IMR-90 (cell line): ENCODE measurements around the gene GLT8D2. TPM values are rescaled to one million over a fixed set of nuclear protein-coding genes. Genes with fewer than 3 reads are reported as not detected.

Experiments
- ATAC-seq: fragments of 200-7000 bp; cut with Tn5 transposase; 2 replicates; pipeline ENCODE4 v1.9.1; 2020; ENCODE audit warnings: low read depth, mild to moderate bottlenecking, moderate library complexity
- BruUV-seq: library from RNA; stranded (reverse); fragments of 400-500 nt; replicated peaks from 2 replicates; lab custom pipeline; 2021; lab: Mats Ljungman, UMichigan
- CTCF ChIA-PET: fragments of 300-600 bp; formaldehyde crosslinking; extraction: SDS; loops from one replicate; lab custom pipeline; 2021; ENCODE audit warnings: antibody characterized with exemption; lab: Yijun Ruan, JAX
- POLR2A ChIA-PET: fragments of 300-600 bp; sonication (Branson Sonifier 250); formaldehyde crosslinking; loops from one replicate; lab custom pipeline; 2022; ENCODE audit warnings: antibody characterized with exemption; ENCODE audit not compliant: unreplicated experiment; lab: Charles Lee
- DNase-seq: peaks from one replicate; pipeline ENCODE4 v3.0.0; 2013
- H2AFZ ChIP-seq: replicated peaks from 2 replicates; pipeline ENCODE3; 2013; ENCODE audit warnings: low read length, mild to moderate bottlenecking; ENCODE audit not compliant: poor library complexity
- H2AK5ac ChIP-seq: 2 replicates; pipeline ENCODE4 v1.6.1; 2013; ENCODE audit warnings: low read depth, low read length, inconsistent platforms
- H2AK9ac ChIP-seq: replicated peaks from 2 replicates; pipeline ENCODE3; 2013; ENCODE audit warnings: mild to moderate bottlenecking, low read depth, low read length, moderate library complexity; ENCODE audit not compliant: poor library complexity
- H2BK120ac ChIP-seq: 2 replicates; pipeline ENCODE4 v1.6.1; 2013; ENCODE audit warnings: low read depth, low read length, inconsistent platforms
- H2BK15ac ChIP-seq: 3 replicates; pipeline ENCODE4 v1.6.1; 2013; ENCODE audit warnings: low read depth, low read length, inconsistent platforms
- H2BK20ac ChIP-seq: 2 replicates; pipeline ENCODE4 v1.6.1; 2013; ENCODE audit warnings: low read depth, mild to moderate bottlenecking, inconsistent platforms, low read length, moderate library complexity
- H2BK5ac ChIP-seq: 2 replicates; pipeline ENCODE4 v1.6.1; 2013; ENCODE audit warnings: mild to moderate bottlenecking, low read depth, low read length, inconsistent platforms; ENCODE audit not compliant: poor library complexity, severe bottlenecking
- H3K14ac ChIP-seq: replicated peaks from 2 replicates; pipeline ENCODE4 v1.6.1; 2013; ENCODE audit warnings: low read depth, low read length, inconsistent platforms
- H3K18ac ChIP-seq: 2 replicates; pipeline ENCODE4 v1.6.1; 2013; ENCODE audit warnings: low read depth, low read length, control low read depth
- H3K23ac ChIP-seq: 2 replicates; pipeline ENCODE4 v1.6.1; 2013; ENCODE audit warnings: low read depth, low read length, inconsistent platforms
- H3K27ac ChIP-seq: 2 replicates; pipeline ENCODE4 v1.5.1; 2013; ENCODE audit warnings: mild to moderate bottlenecking, control low read depth, low read length; ENCODE audit not compliant: insufficient read depth
- H3K27me3 ChIP-seq: 2 replicates; pipeline ENCODE4 v1.6.1; 2013; ENCODE audit warnings: low read length; ENCODE audit not compliant: control insufficient read depth, insufficient read depth
- H3K36me3 ChIP-seq: 2 replicates; pipeline ENCODE4 v1.6.1; 2013; ENCODE audit warnings: low read length, mixed read lengths; ENCODE audit not compliant: control insufficient read depth, insufficient read depth
- H3K4ac ChIP-seq: 2 replicates; pipeline ENCODE4 v1.6.1; 2013; ENCODE audit warnings: low read depth, low read length, inconsistent platforms
- H3K4me1 ChIP-seq: 2 replicates; pipeline ENCODE4 v1.6.1; 2013; ENCODE audit warnings: low read length, mixed read lengths; ENCODE audit not compliant: control insufficient read depth, insufficient read depth
- H3K4me2 ChIP-seq: 2 replicates; pipeline ENCODE4 v1.6.1; 2013; ENCODE audit warnings: low read depth, mild to moderate bottlenecking, control low read depth, low read length, moderate library complexity
- H3K4me3 ChIP-seq: 2 replicates; pipeline ENCODE4 v1.5.1; 2013; ENCODE audit warnings: low read depth, mild to moderate bottlenecking, control low read depth, low read length, moderate library complexity; ENCODE audit not compliant: insufficient read depth
- H3K56ac ChIP-seq: 2 replicates; pipeline ENCODE4 v1.6.1; 2013; ENCODE audit warnings: low read length, inconsistent platforms; ENCODE audit not compliant: insufficient read depth; ENCODE audit errors: extremely low read depth
- H3K79me1 ChIP-seq, 2 experiments: 2 replicates each; pipeline ENCODE4 v1.6.1; 2013; ENCODE audit warnings: low read length in 2 of 2, inconsistent platforms in 1 of 2, low read depth in 1 of 2
- H3K9ac ChIP-seq: 2 replicates; pipeline ENCODE4 v1.6.1; 2013; ENCODE audit warnings: low read depth, low read length, control low read depth
- H3K9me1 ChIP-seq: 2 replicates; pipeline ENCODE4 v1.6.1; 2013; ENCODE audit warnings: low read length, inconsistent platforms; ENCODE audit not compliant: insufficient read depth
- H3K9me3 ChIP-seq: 2 replicates; pipeline ENCODE4 v1.6.1; 2013; ENCODE audit warnings: low read length; ENCODE audit not compliant: control insufficient read depth, insufficient read depth
- H4K20me1 ChIP-seq: 2 replicates; pipeline ENCODE4 v1.6.1; 2013; ENCODE audit warnings: low read length, inconsistent platforms; ENCODE audit not compliant: insufficient read depth
- H4K5ac ChIP-seq: 2 replicates; pipeline ENCODE4 v1.6.1; 2013; ENCODE audit warnings: mild to moderate bottlenecking, low read depth, low read length, control low read depth
- H4K8ac ChIP-seq, 2 experiments: 2 replicates each; pipeline ENCODE4 v1.6.1; 2013; ENCODE audit warnings: low read depth in 2 of 2, low read length in 2 of 2, control low read depth in 1 of 2, inconsistent platforms in 1 of 2
- H4K91ac ChIP-seq: 2 replicates; pipeline ENCODE4 v1.6.1; 2013; ENCODE audit warnings: low read depth, low read length, inconsistent platforms; ENCODE audit not compliant: insufficient read depth
- CEBPB ChIP-seq: IDR thresholded peaks from 2 replicates; pipeline ENCODE4 v1.6.1; 2012; ENCODE audit warnings: low read depth, low read length, improper control_type of control experiment
- CHD1 ChIP-seq: IDR thresholded peaks from 2 replicates; pipeline ENCODE4 v1.6.1; 2012; ENCODE audit warnings: low read depth, low read length, improper control_type of control experiment
- CTCF ChIP-seq: conservative IDR thresholded peaks from 2 replicates; pipeline ENCODE4 v1.5.1; 2012; ENCODE audit warnings: mild to moderate bottlenecking, low read depth, low read length, improper control_type of control experiment
- WGBS, 2 experiments: methylation state at CpG; one replicate each; pipeline versions ENCODE4 v1.1.5 to v1.1.7; 2013; ENCODE audit warnings: missing lambda C conversion rate in 2 of 2; ENCODE audit not compliant: insufficient read length in 1 of 2; ENCODE audit errors: extremely low coverage in 2 of 2; 5-methylcytosine and 5-hydroxymethylcytosine counted together
- dilution Hi-C: fragments of 300-500 bp; cut with HindIII; formaldehyde crosslinking; loops from one replicate; pipeline ENCODE4 v1.14.3; 2018; ENCODE audit warnings: low sequenced_read_pairs; ENCODE audit not compliant: unreplicated experiment
- in situ Hi-C: fragments of 300-500 bp; cut with MboI; formaldehyde crosslinking; loops from 3 replicates; pipeline ENCODE4 v1.14.3; 2019; ENCODE audit warnings: low sequenced_read_pairs, inconsistent platforms, mixed read lengths
- intact Hi-C: fragments of 100-400 bp; cut with micrococcal nuclease; formaldehyde crosslinking; loops from 2 replicates; pipeline ENCODE4 v1.10.0; 2022
- polyA plus RNA-seq, 3 experiments: library from polyadenylated mRNA; depleted of rRNA; stranded (reverse); fragments of >200 nt; gene quantifications; 2 replicates each; pipeline ENCODE4 v1.2.3, GENCODE V29; 2012; ENCODE audit warnings: low replicate concordance in 1 of 3
- total RNA-seq: library from RNA; depleted of rRNA; stranded (reverse); fragments of >200 nt; gene quantifications from 2 replicates; pipeline ENCODE4 v1.2.3, GENCODE V29; 2012

GLT8D2 gene
- total and polyA plus RNA-seq, 2 of the 4 experiments (the other 2 are of a cell fraction) = 33.5 to 47.9 TPM

GRCh38 chr12:103996595-103996994 lies 53.4 kb downstream of the GLT8D2 start:
- CTCF ChIA-PET = no interaction called here
- no peak for TF ChIP-seq CEBPB
- no peak for TF ChIP-seq CHD1
- no peak for TF ChIP-seq CTCF
- POLR2A ChIA-PET = no interaction called here

More at GRCh38 chr12:103996595-103996994, 53.4 kb downstream of the GLT8D2 start:
- Histone ChIP-seq H2BK20ac (no peak overlapping the region), H3K56ac (no peak overlapping the region), H4K20me1 (no peaks in the 10 kb centered on the region), H2BK120ac (no peak overlapping the region), H2AK5ac (no peak overlapping the region), H3K4ac (no peak overlapping the region), H3K27ac (no peak overlapping the region), H3K27me3 (no peaks in the 10 kb centered on the region), H3K9ac (no peak overlapping the region), H3K18ac (no peak overlapping the region), H4K5ac (no peak overlapping the region), H3K79me1 (no peaks in the 10 kb centered on the region), H3K4me1 (no peaks in the 10 kb centered on the region), H2BK15ac (no peak overlapping the region), H3K4me3 (no peak overlapping the region), H3K9me1 (no peaks in the 10 kb centered on the region), H2BK5ac (no peak overlapping the region), H2AK9ac (no peak overlapping the region), H4K91ac (no peak overlapping the region), H3K14ac (no peak overlapping the region), H3K36me3 (no peaks in the 10 kb centered on the region; the same call in 1 of the 2 replicates), H3K4me2 (no peak overlapping the region), H4K8ac (no peak overlapping the region), H3K23ac (no peak overlapping the region), H2AFZ (no peak overlapping the region), H3K9me3 (no peaks in the 10 kb centered on the region)
- DNase-seq = no peak
- no peak for ATAC-seq
- no CpG with 5 or more reads among the region's 5 CpGs for WGBS, 2 experiments
- intact Hi-C loops = no loop called here
- in situ Hi-C loops = no loop called here
- dilution Hi-C loops = no loop called here
- BruUV-seq = no TSS peak
